Heart right ventricle (tissue), 16 donors: ENCODE measurements around the gene ATP5MG. TPM values are rescaled to one million over a fixed set of nuclear protein-coding genes. Genes with fewer than 3 reads are reported as not detected.

Source experiments
- ATAC-seq, 8 donors: fragments of 200-7000 bp; cut with Tn5 transposase; one replicate each; pipeline ENCODE4 v1.9.1; 2020; ENCODE audit warnings: mild to moderate bottlenecking in 8 of 8, moderate library complexity in 8 of 8, moderate number of reproducible peaks in 1 of 8
- DNase-seq, 2 donors: peaks; one replicate each; pipeline ENCODE4 v3.0.0-alpha.2; 2020
- H3K27ac ChIP-seq, 10 donors: fragments of 200-600 bp; sonication (generic) in 2 of 10; one replicate each; pipeline versions ENCODE4 v1.5.0 to v1.8.0; 2020 to 2022; ENCODE audit warnings: mild to moderate bottlenecking in 3 of 10
- H3K27me3 ChIP-seq, 7 donors: fragments of 200-600 bp; one replicate each; pipeline ENCODE4 v1.8.0; 2021 to 2022; ENCODE audit warnings: mild to moderate bottlenecking in 2 of 7
- H3K36me3 ChIP-seq, 9 donors: fragments of 200-600 bp; sonication (generic) in 1 of 9; one replicate each; pipeline versions ENCODE4 v1.5.0 to v1.8.0; 2020 to 2022; ENCODE audit warnings: mild to moderate bottlenecking in 2 of 9
- H3K4me1 ChIP-seq, 9 donors: fragments of 200-600 bp; sonication (generic) in 1 of 9; one replicate each; pipeline versions ENCODE4 v1.5.0 to v1.8.0; 2020 to 2022; ENCODE audit warnings: mild to moderate bottlenecking in 4 of 9
- H3K4me3 ChIP-seq, 10 donors: fragments of 200-600 bp; sonication (generic) in 2 of 10; one replicate each; pipeline versions ENCODE4 v1.5.0 to v1.8.0; 2020 to 2022; ENCODE audit warnings: mild to moderate bottlenecking in 7 of 10, moderate library complexity in 2 of 10
- H3K9me3 ChIP-seq, 11 donors: fragments of 200-600 bp in 10 of 11; sonication (generic) in 2 of 11; one replicate each; pipeline versions ENCODE4 v1.5.0 to v1.8.0; 2013 to 2022; ENCODE audit warnings: mild to moderate bottlenecking in 2 of 11, control low read depth in 1 of 11, moderate library complexity in 1 of 11
- CTCF ChIP-seq, 9 donors: fragments of 200-600 bp; sonication (generic) in 2 of 9; IDR thresholded peaks; one replicate each; pipeline versions ENCODE4 v1.5.0 to v1.8.0; 2021 to 2022; ENCODE audit warnings: antibody characterized with exemption in 9 of 9, mild to moderate bottlenecking in 5 of 9, moderate library complexity in 1 of 9
- WGBS, 2 donors: extraction: QIAGEN DNeasy Blood & Tissue Kit; methylation state at CpG; one replicate each; pipeline ENCODE4 v1.1.7; 2013; ENCODE audit warnings: inconsistent platforms in 1 of 2; 5-methylcytosine and 5-hydroxymethylcytosine counted together
- intact Hi-C, 10 donors: fragments of 100-400 bp; cut with DNase I; formaldehyde crosslinking; loops; one replicate each; pipeline versions ENCODE4 v1.11.1 to v1.14.2; 2022
- polyA plus RNA-seq, 2 donors: library from polyadenylated mRNA; stranded (reverse); fragments of 200-250 nt; gene quantifications; one replicate each; pipeline ENCODE4 v1.2.3, GENCODE V29; 2013
- total RNA-seq, 10 donors: library from RNA; stranded (reverse); fragmentation: NEBNext Ultra II Directional in 3 of 10; extraction: Animal tissue kit (Norgen Biotek cat#: 25700) in 3 of 10; gene quantifications; one replicate each; pipeline versions ENCODE4 v1.2.1 to v1.2.4, GENCODE V29; 2021 to 2023
- donor health status: Arrhythmogenic right ventricular cardiomyopathy.
- donor health status: ischemic (EF 13 %, LVEDD 7.1; RV severe dilation, severe dysfunction).
- donor health status: healthy with polysubstance abuse.
- donor health status: DM: no; HTN: yes; CAD: no.
- donor health status: DM: no; HTN: no; CAD: no.
- donor health status: ischemic (EF 25% LVEDD 6.9; RV normal size, moderate dysfunction).
- donor health status: ischemic (EF 25% LVEDD 5.7; RV mildly dilated, moderate dysfunction).
- donor health status: healthy.
- donor health status: DM: yes; HTN: yes; CAD: no.
- donor health status: Ischemic cardiomyopathy.
- donor health status: ischemic (EF 35%, LVEDD 5.7; RV mildly dilated, moderate dysfunction).
- donor health status: nonischemic (EF 11% LVEDD 7.7; RV severe dilation, severe dysfunction).
- donor health status: DM: yes; HTN: yes; CAD: no.
- donor health status: PGD.
- donor health status: ischemic (EF 29% LVEDD 5.4; RV normal size, mild dysfunction).
- donor health status: nonischemic (EF 23%, LVEDD 6.1; RV moderate dilation, normal function).

Gene ATP5MG
- total and polyA plus RNA-seq, 12 donors: 365 to 800 (median 688) TPM

- H3K9me3 ChIP-seq: no peaks in the 10 kb centered on the region
- no peaks in the 10 kb centered on the region for H3K27me3 ChIP-seq
- H3K4me1 ChIP-seq: peaks cover 4 to 40% (median 28%) of the 10 kb centered on the region in 9 donors
- peaks cover 0 to 3% (median 0%) of the 10 kb centered on the region in 9 donors for H3K36me3 ChIP-seq
- H3K27ac ChIP-seq: peak overlapping the region in 9 of 10 donors; percentile 5 to 95 (median 93)
- DNase-seq (peak; percentile 17 to 34), ATAC-seq (peak in 5 of 8 donors; percentile 8 to 31 (median 12))
- no peak for TF ChIP-seq CTCF (IDR thresholded peaks at IDR 0.05)
- peak overlapping the region; percentile 47 to 100 (median 97) for H3K4me3 ChIP-seq
- intact Hi-C loops: loop anchor here in 7 of 10 donors (2.0 to 10.0 kb wide), 5 partner anchors 32 to 54 kb away; partner anchors contain the start of gene ATP5MG (in 3 of the 7)
- 0 to 1% methylated on average over 39 of the region's 39 CpGs for WGBS, 2 donors
Observed at GRCh38 chr11:118434553-118435289, 33.3 kb downstream of the ATP5MG start.

DNA sequence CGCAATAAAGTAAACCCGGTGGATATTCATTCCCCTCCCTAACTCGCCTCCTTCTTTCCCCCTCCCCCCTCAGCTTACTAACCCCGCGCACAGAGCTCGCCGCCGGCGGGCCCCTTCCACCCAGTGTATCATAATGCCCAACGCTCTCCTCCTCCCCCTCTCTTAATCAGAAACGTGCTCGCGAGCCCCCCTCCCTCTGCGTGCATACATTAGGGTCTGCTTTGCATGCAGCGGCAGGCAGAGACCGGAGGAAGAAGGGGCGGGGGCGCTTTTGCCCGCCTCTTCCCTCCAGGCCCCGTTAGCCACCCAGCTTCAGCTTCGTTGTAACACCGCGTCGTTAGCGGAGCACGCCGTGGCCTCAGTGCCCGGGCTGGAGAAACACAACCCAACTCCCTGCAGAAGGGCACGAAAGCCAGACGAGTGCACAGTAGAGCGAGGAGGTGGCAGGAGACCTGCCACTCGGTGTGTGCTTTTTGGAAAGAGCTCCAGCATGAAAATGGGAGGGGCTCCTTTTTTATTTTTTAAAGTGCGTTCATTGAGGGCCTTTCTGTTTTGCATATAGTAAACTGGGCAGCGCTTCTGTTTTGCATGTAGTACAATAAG is 34.0 kb downstream of the ATP5MG start:
- no peak for TF ChIP-seq CTCF (IDR thresholded peaks at IDR 0.05)
- WGBS, 2 donors: 0 to 1% methylated on average over 33 to 34 of the region's 34 CpGs
- Histone ChIP-seq H3K4me3 (peak overlapping the region; percentile 47 to 100 (median 97)), H3K27me3 (no peaks in the 10 kb centered on the region), H3K4me1 (peaks cover 4 to 47% (median 35%) of the 10 kb centered on the region in 9 donors), H3K36me3 (peaks cover 0 to 7% (median 0%) of the 10 kb centered on the region in 9 donors), H3K9me3 (no peaks in the 10 kb centered on the region), H3K27ac (peak overlapping the region; percentile 78 to 95 (median 93))
- peak; percentile 33 to 49 for DNase-seq
- intact Hi-C loops: loop anchor here in 7 of 10 donors (2.0 to 10.0 kb wide), 5 partner anchors 33 to 53 kb away; partner anchors contain the start of gene ATP5MG (in 3 of the 7)
- ATAC-seq: peak in 7 of 8 donors; percentile 7 to 55 (median 41)

- peak; percentile 90 to 95 (median 94) for ATAC-seq
- peak in 1 of 9 donors; percentile 34 for TF ChIP-seq CTCF (IDR thresholded peaks at IDR 0.05)
- H3K4me1 ChIP-seq: peaks cover 4 to 54% (median 42%) of the 10 kb centered on the region in 9 donors
- peak; percentile 99 for DNase-seq
- 0 to 1% methylated on average over 71 to 80 of the region's 83 CpGs for WGBS, 2 donors
- no peaks in the 10 kb centered on the region for H3K9me3 ChIP-seq
- H3K4me3 ChIP-seq: peak within 1 kb of the TSS; percentile 84 to 100 (median 98)
- H3K27me3 ChIP-seq: no peaks in the 10 kb centered on the region
- H3K36me3 ChIP-seq: peaks cover 0 to 12% (median 0%) of the 10 kb centered on the region in 9 donors
- intact Hi-C loops: loop anchor here in 8 of 10 donors (2.0 to 10.0 kb wide), 6 partner anchors 33 to 53 kb away; partner anchors contain the start of gene ATP5MG (in 5 of the 8)
- peak within 1 kb of the TSS; percentile 78 to 95 (median 93) for H3K27ac ChIP-seq
Observed at GRCh38 chr11:118435893-118436624, 34.7 kb downstream of the ATP5MG start, which contains the start of gene KMT2A. KMT2A (plus strand) TSS chr11:118436492; CDS start chr11:118436513, 21 bp downstream.
